AG09319 (cell line): Measurements from ENCODE around the gene RGS18.

Experiments
- DNase-seq: peaks from one replicate; pipeline ENCODE4 v3.0.0-alpha.2; 2010; ENCODE audit warnings: low read depth; ENCODE audit errors: extremely low read depth
- CTCF ChIP-seq: IDR thresholded peaks from 2 replicates; pipeline ENCODE4 v1.5.1; 2011; ENCODE audit warnings: low read depth, mild to moderate bottlenecking, inconsistent platforms, low read length, moderate library complexity

The RGS18 gene

GRCh38 chr1:192158181-192158580 lies at the start of gene RGS18:
Gene RGS18, plus strand, starts transcription at chr1:192158462. Its CDS starts 176 bp downstream, at chr1:192158638.
- DNase-seq: no peak
- TF ChIP-seq CTCF: no peak

- DNase-seq: no peak
- TF ChIP-seq CTCF: no peak
Measured at GRCh38 chr1:192109576-192109975, 48.7 kb upstream of the RGS18 start.

GRCh38 chr1:192115000-192115399 lies 43.3 kb upstream of the RGS18 start:
- TF ChIP-seq CTCF: no peak
- no peak for DNase-seq

- DNase-seq: no peak
- no peak for TF ChIP-seq CTCF
Measured at GRCh38 chr1:192118881-192119405, 39.3 kb upstream of the RGS18 start.

- no peak for DNase-seq
- TF ChIP-seq CTCF: no peak
Measured at GRCh38 chr1:192119701-192120100, 38.6 kb upstream of the RGS18 start.

GRCh38 chr1:192122668-192123067 lies 35.6 kb upstream of the RGS18 start:
- TF ChIP-seq CTCF: no peak
- DNase-seq: no peak

- no peak for DNase-seq
- no peak for TF ChIP-seq CTCF
Measured at GRCh38 chr1:192123212-192123611, 35.0 kb upstream of the RGS18 start.
